Ishikawa (cell line): ENCODE measurements around the gene SMC1B.

ENCODE experiments used
- CEBPB ChIP-seq: IDR thresholded peaks from 2 replicates; pipeline ENCODE4 v1.6.1; 2012
- CREB1 ChIP-seq: IDR thresholded peaks from 2 replicates; pipeline ENCODE4 v1.6.1; 2012; ENCODE audit warnings: low read depth
- EGR1 ChIP-seq: IDR thresholded peaks from 2 replicates; pipeline ENCODE4 v1.6.1; 2012
- EP300 ChIP-seq: IDR thresholded peaks from 2 replicates; pipeline ENCODE4 v1.6.1; 2012; ENCODE audit warnings: borderline replicate concordance
- FOXM1 ChIP-seq: IDR thresholded peaks from 2 replicates; pipeline ENCODE4 v1.6.1; 2012; ENCODE audit warnings: low read depth, borderline replicate concordance
- MAX ChIP-seq: IDR thresholded peaks from 2 replicates; pipeline ENCODE4 v1.6.1; 2012
- RAD21 ChIP-seq: IDR thresholded peaks from 2 replicates; pipeline ENCODE4 v1.6.1; 2012; ENCODE audit warnings: low read depth
- REST ChIP-seq: IDR thresholded peaks from 2 replicates; pipeline ENCODE4 v1.6.1; 2012; ENCODE audit warnings: low read depth, mild to moderate bottlenecking
- TAF1 ChIP-seq: IDR thresholded peaks from 2 replicates; pipeline ENCODE4 v1.6.1; 2012; ENCODE audit warnings: low read depth, mild to moderate bottlenecking
- TCF12 ChIP-seq: IDR thresholded peaks from 2 replicates; pipeline ENCODE4 v1.6.1; 2012; ENCODE audit warnings: low read depth
- TEAD4 ChIP-seq: IDR thresholded peaks from 2 replicates; pipeline ENCODE4 v1.6.1; 2012
- USF1 ChIP-seq: IDR thresholded peaks from 2 replicates; pipeline ENCODE4 v1.6.1; 2012
- YY1 ChIP-seq: IDR thresholded peaks from 2 replicates; pipeline ENCODE4 v1.6.1; 2012; ENCODE audit warnings: low read depth
- ZBTB7A ChIP-seq: IDR thresholded peaks from 2 replicates; pipeline ENCODE4 v1.6.1; 2012; ENCODE audit warnings: low read depth

GRCh38 chr22:45445031-45445710, 31.8 kb upstream of the SMC1B start:
- no peak for TF ChIP-seq CEBPB
- no peak for TF ChIP-seq YY1
- TF ChIP-seq REST = no peak
- TF ChIP-seq RAD21 = no peak
- TF ChIP-seq EP300 = no peak
- TF ChIP-seq MAX = no peak
- TF ChIP-seq EGR1 = no peak
- no peak for TF ChIP-seq ZBTB7A
- TF ChIP-seq CREB1 = no peak
- no peak for TF ChIP-seq FOXM1
- no peak for TF ChIP-seq TEAD4
- TF ChIP-seq USF1 = no peak
- TF ChIP-seq TAF1 = no peak
- no peak for TF ChIP-seq TCF12
